SK-N-SH (cell line): ENCODE measurements around the gene MACROD2. TPM values are rescaled to one million over a fixed set of nuclear protein-coding genes. Genes with fewer than 3 reads are reported as not detected.

Experiments used
- CTCF ChIA-PET: fragments of 300-600, 350-600 bp; formaldehyde crosslinking; extraction: SDS; loops from one replicate; lab custom pipeline; 2021; lab: Yijun Ruan, JAX
- POLR2A ChIA-PET: fragments of 350-600 bp; sonication (Branson Sonifier 250); formaldehyde crosslinking; extraction: SDS; loops from one replicate; lab custom pipeline; 2020; ENCODE audit warnings: antibody characterized with exemption, inconsistent platforms; lab: Yijun Ruan, JAX
- DNase-seq: peaks from one replicate; pipeline ENCODE4 v3.0.0; 2012
- H2AFZ ChIP-seq: fragments of 200-600 bp; sonication (generic); 2 replicates; pipeline ENCODE4 v1.8.1; 2016; ENCODE audit warnings: antibody characterized with exemption, mild to moderate bottlenecking, low read depth
- H3F3A ChIP-seq: fragments of 200-600 bp; sonication (generic); replicated peaks from 2 replicates; pipeline ENCODE3; 2016; ENCODE audit warnings: antibody characterized with exemption, mild to moderate bottlenecking; ENCODE audit not compliant: insufficient read depth
- H3K27ac ChIP-seq, 2 experiments: fragments of 200-500 bp in 1 of 2; fragments of 200-600 bp in 1 of 2; sonication (Bioruptor generic) in 1 of 2; sonication (generic), shearing (Covaris generic) in 1 of 2; 2 replicates each; pipeline versions ENCODE4 v1.5.1 to v1.6.1; 2014 to 2016; ENCODE audit warnings: low read depth in 2 of 2, inconsistent platforms in 1 of 2, low read length in 1 of 2, mild to moderate bottlenecking in 1 of 2, mixed read lengths in 1 of 2
- H3K27me3 ChIP-seq: fragments of 200-600 bp; sonication (generic), shearing (Covaris generic); 2 replicates; pipeline ENCODE4 v1.6.1; 2016; ENCODE audit warnings: mixed run types; ENCODE audit not compliant: insufficient read depth
- H3K36me3 ChIP-seq, 2 experiments: fragments of 200-500 bp in 1 of 2; fragments of 200-600 bp in 1 of 2; sonication (Bioruptor generic) in 1 of 2; sonication (generic) in 1 of 2; replicated peaks in 1 of 2; 2 replicates each; pipeline versions ENCODE3 to v1.5.1; 2014 to 2016; ENCODE audit warnings: low read length in 1 of 2, mild to moderate bottlenecking in 1 of 2; ENCODE audit not compliant: insufficient read depth in 2 of 2, control insufficient read depth in 1 of 2
- H3K4me1 ChIP-seq, 2 experiments: fragments of 200-500 bp in 1 of 2; fragments of 200-600 bp in 1 of 2; sonication (Bioruptor generic) in 1 of 2; sonication (generic), shearing (Covaris generic) in 1 of 2; 2 replicates each; pipeline versions ENCODE4 v1.5.1 to v1.6.1; 2014 to 2016; ENCODE audit warnings: low read depth in 1 of 2, low read length in 1 of 2, mixed run types in 1 of 2; ENCODE audit not compliant: insufficient read depth in 2 of 2, control insufficient read depth in 1 of 2
- H3K4me2 ChIP-seq: fragments of 200-600 bp; sonication (generic), shearing (Covaris generic); 2 replicates; pipeline ENCODE4 v1.6.1; 2017; ENCODE audit warnings: mixed run types
- H3K4me3 ChIP-seq, 2 experiments: fragments of 200-500 bp in 1 of 2; fragments of 200-600 bp in 1 of 2; sonication (Bioruptor generic) in 1 of 2; sonication (generic), shearing (Covaris generic) in 1 of 2; 2 replicates each; pipeline versions ENCODE4 v1.5.1 to v1.8.1; 2014 to 2016; ENCODE audit warnings: low read depth in 2 of 2, inconsistent platforms in 1 of 2, low read length in 1 of 2, mild to moderate bottlenecking in 1 of 2, mixed read lengths in 1 of 2, moderate library complexity in 1 of 2
- H3K79me2 ChIP-seq: fragments of 200-600 bp; sonication (generic); 2 replicates; pipeline ENCODE4 v1.8.1; 2017; ENCODE audit warnings: mild to moderate bottlenecking; ENCODE audit not compliant: insufficient read depth
- H3K9ac ChIP-seq: fragments of 200-600 bp; sonication (generic); 2 replicates; pipeline ENCODE4 v1.6.1; 2017; ENCODE audit warnings: mixed run types
- H3K9me2 ChIP-seq: fragments of 200-600 bp; sonication (generic); 2 replicates; pipeline ENCODE4 v1.6.1; 2017; ENCODE audit warnings: mixed run types
- H3K9me3 ChIP-seq: fragments of 200-600 bp; sonication (generic); 2 replicates; pipeline ENCODE4 v1.6.1; 2017; ENCODE audit warnings: mixed run types, mild to moderate bottlenecking, moderate library complexity
- H4K20me1 ChIP-seq: fragments of 200-600 bp; sonication (generic); 2 replicates; pipeline ENCODE4 v1.6.1; 2017; ENCODE audit warnings: mild to moderate bottlenecking, mixed run types; ENCODE audit not compliant: insufficient read depth
- CTCF ChIP-seq: fragments of 200-600 bp; sonication (generic); IDR thresholded peaks from 2 replicates; pipeline ENCODE4 v1.6.1; 2017; ENCODE audit warnings: antibody characterized with exemption, mild to moderate bottlenecking, moderate library complexity
- FOSL2 ChIP-seq: IDR thresholded peaks from 2 replicates; pipeline ENCODE4 v1.4.0; 2012; ENCODE audit warnings: low read depth, mild to moderate bottlenecking, moderate library complexity, borderline replicate concordance
- FOXJ3 ChIP-seq: sonication (generic); formaldehyde crosslinking; IDR thresholded peaks from 2 replicates; pipeline ENCODE4 v1.5.1; 2020; ENCODE audit warnings: mild to moderate bottlenecking, missing genetic modification reagents
- FOXM1 ChIP-seq: IDR thresholded peaks from 2 replicates; pipeline ENCODE4 v1.4.0; 2012; ENCODE audit warnings: low read depth, mild to moderate bottlenecking
- JUND ChIP-seq: IDR thresholded peaks from 2 replicates; pipeline ENCODE4 v1.4.0; 2012
- MEF2A ChIP-seq: IDR thresholded peaks from 2 replicates; pipeline ENCODE4 v1.4.0; 2012; ENCODE audit warnings: low read depth, borderline replicate concordance
- MXI1 ChIP-seq: IDR thresholded peaks from 2 replicates; pipeline ENCODE4 v1.6.1; 2012; ENCODE audit warnings: mild to moderate bottlenecking, low read depth, low read length, improper control_type of control experiment
- NFIC ChIP-seq: IDR thresholded peaks from 2 replicates; pipeline ENCODE4 v1.4.0; 2012; ENCODE audit warnings: borderline replicate concordance
- NRF1 ChIP-seq: IDR thresholded peaks from 2 replicates; pipeline ENCODE4 v1.6.1; 2012; ENCODE audit warnings: low read depth, mild to moderate bottlenecking, low read length
- PBX3 ChIP-seq: IDR thresholded peaks from 2 replicates; pipeline ENCODE4; 2012
- RFX5 ChIP-seq: IDR thresholded peaks from 2 replicates; pipeline ENCODE4 v1.6.1; 2012; ENCODE audit warnings: mild to moderate bottlenecking, improper control_type of control experiment, low read length
- SIN3A ChIP-seq: IDR thresholded peaks from 2 replicates; pipeline ENCODE4 v1.6.1; 2012; ENCODE audit warnings: low read depth, mild to moderate bottlenecking, low read length, moderate library complexity, borderline replicate concordance
- TEAD4 ChIP-seq: IDR thresholded peaks from 2 replicates; pipeline ENCODE4 v1.4.0; 2012; ENCODE audit warnings: mild to moderate bottlenecking, borderline replicate concordance; ENCODE audit not compliant: insufficient read depth
- YY1 ChIP-seq: IDR thresholded peaks from 2 replicates; pipeline ENCODE4 v1.4.0; 2012; ENCODE audit warnings: low read depth, mild to moderate bottlenecking
- ZBTB33 ChIP-seq: IDR thresholded peaks from 2 replicates; pipeline ENCODE4 v1.4.0; 2012; ENCODE audit warnings: low read depth, borderline replicate concordance
- WGBS: methylation state at CpG from one replicate; pipeline ENCODE4 v1.1.6; 2017; ENCODE audit warnings: low lambda C conversion rate; 5-methylcytosine and 5-hydroxymethylcytosine counted together
- polyA plus RNA-seq, 3 experiments: library from polyadenylated mRNA; depleted of rRNA; stranded (reverse); fragments of >200 nt; gene quantifications; 2 replicates each; pipeline ENCODE4 v1.2.3, GENCODE V29; 2012

MACROD2 gene
- polyA plus RNA-seq, 1 of the 3 experiments (the other 2 are of a cell fraction): 0.33 TPM

- TF ChIP-seq ZBTB33: no peak
- TF ChIP-seq MEF2A: no peak
- no peak for TF ChIP-seq FOXJ3
- TF ChIP-seq, all 33 proteins: peak for 0
Observed at GRCh38 chr20:16057651-16058050, 2062.3 kb downstream of the MACROD2 start (continued).

- Histone ChIP-seq H3K9me2 (no peaks in the 10 kb centered on the region), H3K27me3 (no peaks in the 10 kb centered on the region), H3K4me3 (no peak overlapping the region), H3K9me3 (no peaks in the 10 kb centered on the region), H3K4me2 (no peak overlapping the region), H2AFZ (no peak overlapping the region), H3K4me1 (peaks cover 0 to 3% of the 10 kb centered on the region in 2 experiments; a peak in 1 of 4 replicates), H3K36me3 (no peaks in the 10 kb centered on the region), H4K20me1 (no peaks in the 10 kb centered on the region), H3K79me2 (no peaks in the 10 kb centered on the region), H3F3A (no peaks in the 10 kb centered on the region), H3K9ac (no peak overlapping the region), H3K27ac (no peak overlapping the region)
- DNase-seq: no peak
- ChIA-PET CTCF (interaction anchor here (0.6 kb wide), 1 partner anchor 9 kb away, joined by 3 read pairs; no protein-coding TSS in a partner anchor), POLR2A (no interaction called here)
- no peak for TF ChIP-seq FOSL2
- no peak for TF ChIP-seq NRF1
- no peak for TF ChIP-seq JUND
- TF ChIP-seq CTCF: no peak
- TF ChIP-seq NFIC: no peak
- no peak for TF ChIP-seq RFX5
- no peak for TF ChIP-seq SIN3A
- no peak for TF ChIP-seq MXI1
- TF ChIP-seq YY1: no peak
- no peak for TF ChIP-seq TEAD4
- TF ChIP-seq PBX3: no peak
- no peak for TF ChIP-seq FOXM1
- WGBS: 59% methylated on average over 3 of the region's 3 CpGs
Observed at GRCh38 chr20:16058268-16058667, 2063.0 kb downstream of the MACROD2 start.
